Measurements from ENCODE around the gene GALR1.

DNA sequence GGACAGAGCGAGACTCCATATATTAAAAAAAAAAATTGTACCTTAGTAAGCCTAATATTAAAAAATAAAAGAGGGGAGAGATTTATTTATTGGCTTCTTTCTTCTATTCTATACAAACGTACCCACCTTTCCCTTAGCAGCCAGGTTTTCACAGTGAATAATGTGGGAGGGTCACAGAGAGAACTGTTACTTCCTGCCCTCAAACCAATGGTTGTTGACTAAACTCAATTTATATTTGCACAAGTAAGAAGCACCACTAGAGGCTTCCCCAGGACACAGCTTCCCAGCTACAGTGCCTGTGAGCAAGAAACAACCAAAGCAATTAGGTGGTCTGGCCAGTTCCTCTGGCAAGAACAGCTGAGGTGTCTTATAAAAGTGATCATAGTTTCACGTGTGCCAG is 28.9 kb upstream of the GALR1 start:
- TF ChIP-seq, protein P1, sequence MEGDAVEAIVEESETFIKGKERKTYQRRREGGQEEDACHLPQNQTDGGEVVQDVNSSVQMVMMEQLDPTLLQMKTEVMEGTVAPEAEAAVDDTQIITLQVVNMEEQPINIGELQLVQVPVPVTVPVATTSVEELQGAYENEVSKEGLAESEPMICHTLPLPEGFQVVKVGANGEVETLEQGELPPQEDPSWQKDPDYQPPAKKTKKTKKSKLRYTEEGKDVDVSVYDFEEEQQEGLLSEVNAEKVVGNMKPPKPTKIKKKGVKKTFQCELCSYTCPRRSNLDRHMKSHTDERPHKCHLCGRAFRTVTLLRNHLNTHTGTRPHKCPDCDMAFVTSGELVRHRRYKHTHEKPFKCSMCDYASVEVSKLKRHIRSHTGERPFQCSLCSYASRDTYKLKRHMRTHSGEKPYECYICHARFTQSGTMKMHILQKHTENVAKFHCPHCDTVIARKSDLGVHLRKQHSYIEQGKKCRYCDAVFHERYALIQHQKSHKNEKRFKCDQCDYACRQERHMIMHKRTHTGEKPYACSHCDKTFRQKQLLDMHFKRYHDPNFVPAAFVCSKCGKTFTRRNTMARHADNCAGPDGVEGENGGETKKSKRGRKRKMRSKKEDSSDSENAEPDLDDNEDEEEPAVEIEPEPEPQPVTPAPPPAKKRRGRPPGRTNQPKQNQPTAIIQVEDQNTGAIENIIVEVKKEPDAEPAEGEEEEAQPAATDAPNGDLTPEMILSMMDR (IDR thresholded peaks at IDR 0.05) = no peak
- no peak for TF ChIP-seq POLR2AphosphoS5 (IDR thresholded peaks at IDR 0.05)
- no peak for TF ChIP-seq EP300 (IDR thresholded peaks at IDR 0.05)
